Measurements from ENCODE around the gene DUSP9. TPM values are rescaled to one million over a fixed set of nuclear protein-coding genes. Genes with fewer than 3 reads are reported as not detected.

DUSP9 gene
- total RNA-seq, 1 donor = not detected

DNA sequence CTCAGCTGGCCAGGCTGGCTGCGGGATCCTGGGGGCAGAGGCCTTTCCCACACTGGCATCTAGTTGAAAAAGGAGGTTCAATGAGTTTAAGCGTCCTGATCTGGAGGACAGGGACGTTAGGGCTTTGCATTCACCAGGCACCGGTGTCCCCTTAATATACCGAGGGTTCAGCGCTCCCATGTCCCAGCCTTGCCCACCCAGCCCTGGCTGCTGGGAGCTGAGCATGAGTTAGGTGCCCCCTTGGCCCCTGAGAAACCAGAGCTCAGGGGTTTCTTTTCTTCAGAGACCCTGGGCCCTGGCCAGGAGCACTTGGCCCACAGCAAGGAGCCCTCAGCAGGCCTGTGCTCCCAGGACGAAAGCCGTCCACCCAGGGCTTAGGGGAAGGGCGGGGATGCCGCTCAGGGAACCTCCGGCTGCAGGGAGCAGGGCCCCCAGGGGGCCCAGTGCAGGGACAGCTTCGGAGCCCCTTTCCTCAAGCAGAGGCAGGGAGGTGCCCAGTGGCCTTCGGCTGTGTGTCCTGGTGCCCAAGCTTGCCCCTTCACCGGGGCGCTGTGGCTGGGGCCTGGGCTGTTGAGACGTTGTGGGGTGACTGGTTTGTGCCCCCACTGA, 20.9 kb upstream of the DUSP9 start:
- TF ChIP-seq, protein P1, sequence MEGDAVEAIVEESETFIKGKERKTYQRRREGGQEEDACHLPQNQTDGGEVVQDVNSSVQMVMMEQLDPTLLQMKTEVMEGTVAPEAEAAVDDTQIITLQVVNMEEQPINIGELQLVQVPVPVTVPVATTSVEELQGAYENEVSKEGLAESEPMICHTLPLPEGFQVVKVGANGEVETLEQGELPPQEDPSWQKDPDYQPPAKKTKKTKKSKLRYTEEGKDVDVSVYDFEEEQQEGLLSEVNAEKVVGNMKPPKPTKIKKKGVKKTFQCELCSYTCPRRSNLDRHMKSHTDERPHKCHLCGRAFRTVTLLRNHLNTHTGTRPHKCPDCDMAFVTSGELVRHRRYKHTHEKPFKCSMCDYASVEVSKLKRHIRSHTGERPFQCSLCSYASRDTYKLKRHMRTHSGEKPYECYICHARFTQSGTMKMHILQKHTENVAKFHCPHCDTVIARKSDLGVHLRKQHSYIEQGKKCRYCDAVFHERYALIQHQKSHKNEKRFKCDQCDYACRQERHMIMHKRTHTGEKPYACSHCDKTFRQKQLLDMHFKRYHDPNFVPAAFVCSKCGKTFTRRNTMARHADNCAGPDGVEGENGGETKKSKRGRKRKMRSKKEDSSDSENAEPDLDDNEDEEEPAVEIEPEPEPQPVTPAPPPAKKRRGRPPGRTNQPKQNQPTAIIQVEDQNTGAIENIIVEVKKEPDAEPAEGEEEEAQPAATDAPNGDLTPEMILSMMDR (IDR thresholded peaks at IDR 0.05; ENCODE audit: insufficient read depth, low read depth, low read length) = no peak
- H3K4me3 ChIP-seq (ENCODE audit: low read depth, low read length) = no peak overlapping the region
- DNase-seq (ENCODE audit: low read depth) = no peak

DNA sequence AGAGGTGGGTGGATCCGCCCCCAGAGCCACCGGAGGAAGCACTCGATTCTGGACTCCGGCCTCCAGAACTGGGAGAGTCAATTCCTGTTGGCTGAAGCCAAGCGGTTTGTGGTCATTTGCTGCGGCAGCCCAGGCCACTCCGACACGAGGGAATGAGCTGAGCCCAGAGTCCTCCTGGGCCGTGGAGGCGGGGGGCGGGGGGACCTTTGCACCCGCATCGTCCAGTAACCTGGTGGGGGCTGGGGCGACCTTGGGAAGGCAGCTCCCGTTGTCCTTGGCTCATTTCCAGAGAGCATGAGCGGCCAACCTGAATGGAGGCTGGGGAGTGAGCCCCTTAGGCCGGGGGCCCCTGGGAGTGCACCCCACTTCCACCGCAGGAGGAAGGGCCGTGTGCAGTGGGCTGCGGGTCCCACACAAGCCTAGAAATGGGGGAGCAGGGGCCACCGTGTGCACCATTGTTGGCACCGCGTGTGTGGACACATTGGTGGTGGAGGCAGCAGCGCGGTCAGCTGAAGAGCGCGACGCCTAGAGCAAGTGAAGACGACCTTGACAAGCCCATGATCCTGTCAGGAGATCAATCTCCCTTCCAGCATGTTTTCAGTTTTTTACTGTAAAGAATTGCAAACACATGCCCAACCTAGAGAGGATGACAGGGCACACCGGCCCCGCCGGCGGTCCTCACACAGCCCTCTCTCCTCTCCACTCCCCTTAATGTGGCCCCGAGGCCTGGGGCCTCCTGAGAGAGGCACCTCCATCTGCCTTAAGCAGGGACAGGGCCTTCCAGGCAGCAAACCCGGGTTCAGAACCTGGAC, 19.9 kb upstream of the DUSP9 start:
- TF ChIP-seq, protein P1 (IDR thresholded peaks at IDR 0.05; ENCODE audit: insufficient read depth, low read depth, low read length) = no peak
- no peak overlapping the region for H3K4me3 ChIP-seq (ENCODE audit: low read depth, low read length)
- DNase-seq (ENCODE audit: low read depth) = no peak

DNA sequence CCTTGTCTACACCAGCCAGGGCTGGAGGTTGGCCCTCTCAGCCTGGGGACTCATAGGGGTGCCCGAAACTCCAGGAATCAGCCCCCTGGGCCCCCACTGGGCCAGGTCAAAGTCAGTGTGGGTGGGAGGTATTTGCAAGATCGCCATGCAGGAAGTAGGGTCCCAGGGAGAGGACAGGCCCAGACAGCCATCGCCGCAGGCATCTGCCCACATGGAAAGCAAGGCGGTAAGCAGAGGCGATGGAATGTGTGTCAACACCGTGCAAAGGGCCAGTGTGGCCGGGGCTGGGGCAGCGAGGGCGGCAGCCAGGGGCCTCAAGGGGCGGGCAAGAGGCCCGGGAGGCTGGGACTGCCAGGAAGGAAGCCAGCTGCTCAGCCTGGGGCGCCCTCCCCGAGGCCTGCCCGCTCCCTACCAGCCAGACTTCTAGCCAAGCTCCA, 19.3 kb upstream of the DUSP9 start:
- TF ChIP-seq, protein P1 (IDR thresholded peaks at IDR 0.05; ENCODE audit: insufficient read depth, low read depth, low read length) = no peak
- peak; percentile 7 for DNase-seq (ENCODE audit: low read depth)

DNA sequence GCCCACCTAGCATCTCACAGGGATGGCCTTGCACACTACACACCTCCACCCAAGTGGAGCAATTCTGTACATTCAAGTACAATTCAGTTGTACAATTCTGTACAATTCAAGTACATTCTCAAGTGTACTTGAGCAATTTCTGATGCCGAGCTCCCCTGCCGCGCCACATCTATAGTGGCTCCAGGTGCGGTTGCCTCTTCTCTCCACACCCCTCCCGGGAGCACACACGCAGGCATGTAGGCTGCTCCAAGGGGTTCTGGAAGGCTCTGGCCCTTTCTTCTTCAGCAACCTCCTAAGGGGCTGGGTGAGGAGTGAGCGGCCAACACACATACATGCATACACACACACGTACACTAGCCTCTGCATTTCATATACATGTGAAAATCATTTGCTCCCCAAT, 18.9 kb upstream of the DUSP9 start:
- TF ChIP-seq, protein P1 (IDR thresholded peaks at IDR 0.05; ENCODE audit: insufficient read depth, low read depth, low read length) = no peak
- H3K4me3 ChIP-seq (ENCODE audit: low read depth, low read length) = no peak overlapping the region
- DNase-seq (ENCODE audit: low read depth) = no peak

More for the DNA sequence above, 19.3 kb upstream of the DUSP9 start:
- no peak overlapping the region for H3K4me3 ChIP-seq (ENCODE audit: low read depth, low read length)

DNA sequence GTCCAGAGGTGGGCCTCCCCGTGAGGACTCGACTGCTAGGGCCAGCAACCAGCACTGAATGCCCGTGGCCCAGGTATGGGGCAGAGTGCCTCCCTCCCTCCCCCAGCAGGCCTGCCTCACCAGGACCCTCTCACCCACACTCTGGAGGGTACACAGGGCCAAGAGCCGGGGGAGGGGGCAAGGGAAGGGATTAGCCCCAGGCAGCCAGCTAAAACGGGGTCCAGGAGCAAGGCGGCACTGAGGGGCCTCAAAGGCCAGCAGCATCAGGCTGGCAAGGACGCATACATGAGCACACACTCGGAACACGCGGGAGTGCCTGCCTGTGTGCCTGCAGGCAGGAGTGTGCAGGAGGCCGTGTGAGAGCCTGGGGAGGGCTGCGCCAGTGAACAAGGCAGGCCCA, 18.3 kb upstream of the DUSP9 start:
- H3K4me3 ChIP-seq (ENCODE audit: low read depth, low read length) = no peak overlapping the region
- TF ChIP-seq, protein P1 (IDR thresholded peaks at IDR 0.05; ENCODE audit: insufficient read depth, low read depth, low read length) = no peak
- DNase-seq (ENCODE audit: low read depth) = no peak

DNA sequence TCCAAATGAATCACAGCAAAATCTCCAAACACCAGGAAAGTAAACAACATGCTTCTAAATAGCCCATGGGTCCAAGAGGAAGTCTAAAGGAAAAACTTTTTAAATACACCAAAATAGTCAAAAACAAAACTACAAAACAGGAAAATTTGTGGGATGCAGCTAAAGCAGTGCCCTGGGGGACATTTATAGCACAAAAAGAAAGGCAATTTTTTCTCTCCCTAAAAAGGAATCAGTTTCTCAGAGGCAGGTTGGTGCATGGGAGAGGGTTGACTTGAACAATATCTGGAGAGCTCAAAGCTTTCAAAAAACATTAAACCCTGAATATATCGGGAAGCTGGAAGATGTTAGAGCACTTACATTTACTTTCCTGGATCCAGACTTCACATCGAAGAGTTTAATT, 15.7 kb upstream of the DUSP9 start:
- DNase-seq (ENCODE audit: low read depth) = no peak
- TF ChIP-seq, protein P1 (IDR thresholded peaks at IDR 0.05; ENCODE audit: insufficient read depth, low read depth, low read length) = no peak
- no peak overlapping the region for H3K4me3 ChIP-seq (ENCODE audit: low read depth, low read length)
